ENCODE results near the gene DAP.

- TF ChIP-seq CTCF (IDR thresholded peaks at IDR 0.05 in 4 of 5, conservative IDR thresholded peaks at IDR 0.05 in 1 of 5), result no peak
- TF ChIP-seq POLR2A (IDR thresholded peaks at IDR 0.05), result no peak
These were observed 12.0 kb upstream of the DAP start for GRCh38 chr5:10772901-10773585.
